GM23338 (cell line): ENCODE results near the gene DPEP2NB. TPM values are rescaled to one million over a fixed set of nuclear protein-coding genes. Genes with fewer than 3 reads are reported as not detected.

ENCODE experiments used
- ATAC-seq: fragments of 200-7000 bp; cut with Tn5 transposase; 3 replicates; pipeline ENCODE4 v1.9.1; 2020
- DNase-seq: peaks from one replicate; pipeline ENCODE4 v3.0.0-alpha.2; 2015; ENCODE audit warnings: low spot score
- H2AFZ ChIP-seq: fragments of 200-600 bp; sonication (generic); 2 replicates; pipeline ENCODE4 v1.8.0; 2016; ENCODE audit warnings: antibody characterized with exemption, mild to moderate bottlenecking, moderate library complexity
- H3F3A ChIP-seq: fragments of 200-600 bp; sonication (generic); replicated peaks from 2 replicates; pipeline ENCODE4 v1.8.0; 2017; ENCODE audit warnings: antibody characterized with exemption, mixed run types, low read depth
- H3K27ac ChIP-seq: fragments of 200-600 bp; sonication (generic); 2 replicates; pipeline ENCODE4 v1.6.1; 2016; ENCODE audit warnings: low read depth
- H3K27me3 ChIP-seq: fragments of 200-600 bp; sonication (generic); 2 replicates; pipeline ENCODE4 v1.8.0; 2016; ENCODE audit warnings: mild to moderate bottlenecking, mixed run types, moderate library complexity; ENCODE audit not compliant: insufficient read depth
- H3K36me3 ChIP-seq: fragments of 200-600 bp; sonication (generic); 2 replicates; pipeline ENCODE4 v1.8.0; 2016; ENCODE audit warnings: mild to moderate bottlenecking; ENCODE audit not compliant: insufficient read depth
- H3K4me1 ChIP-seq: fragments of 200-600 bp; sonication (generic); 2 replicates; pipeline ENCODE4 v1.8.0; 2016; ENCODE audit warnings: mild to moderate bottlenecking, moderate library complexity; ENCODE audit not compliant: insufficient read depth
- H3K4me2 ChIP-seq: fragments of 200-600 bp; sonication (generic); 2 replicates; pipeline ENCODE4 v1.7.1; 2017; ENCODE audit warnings: mixed run types
- H3K4me3 ChIP-seq: fragments of 200-600 bp; sonication (generic); 2 replicates; pipeline ENCODE4 v1.6.1; 2016; ENCODE audit warnings: mixed run types
- H3K79me2 ChIP-seq: fragments of 200-600 bp; sonication (generic); replicated peaks from 2 replicates; pipeline ENCODE4 v1.8.0; 2017; ENCODE audit warnings: mild to moderate bottlenecking; ENCODE audit not compliant: insufficient read depth
- H3K9me2 ChIP-seq: fragments of 200-600 bp; sonication (generic); 2 replicates; pipeline ENCODE4 v1.8.0; 2017; ENCODE audit not compliant: insufficient read depth
- H4K20me1 ChIP-seq: fragments of 200-600 bp; sonication (generic); replicated peaks from 2 replicates; pipeline ENCODE4 v1.8.0; 2017; ENCODE audit warnings: mild to moderate bottlenecking; ENCODE audit not compliant: insufficient read depth
- H3K27ac Mint-ChIP-seq: 2 replicates; pipeline ENCODE4 v1.8.0; 2020; ENCODE audit warnings: inconsistent platforms, mild to moderate bottlenecking, moderate library complexity, mixed read lengths
- H3K27me3 Mint-ChIP-seq: 3 replicates; pipeline ENCODE4 v1.8.0; 2022; ENCODE audit warnings: low read depth, mild to moderate bottlenecking, moderate library complexity, mixed read lengths, inconsistent platforms; ENCODE audit not compliant: insufficient read depth, poor library complexity
- H3K36me3 Mint-ChIP-seq: 3 replicates; pipeline ENCODE4 v1.8.0; 2021; ENCODE audit warnings: low read depth, mild to moderate bottlenecking, inconsistent platforms, moderate library complexity, mixed read lengths
- H3K4me1 Mint-ChIP-seq: 3 replicates; pipeline ENCODE4 v1.8.0; 2020; ENCODE audit warnings: mild to moderate bottlenecking, inconsistent platforms, mixed read lengths
- H3K4me3 Mint-ChIP-seq: 3 replicates; pipeline ENCODE4 v1.8.0; 2021; ENCODE audit warnings: moderate library complexity, mild to moderate bottlenecking, inconsistent platforms, mixed read lengths
- H3K9me3 Mint-ChIP-seq: 3 replicates; pipeline ENCODE4 v1.8.0; 2020; ENCODE audit warnings: moderate library complexity, mild to moderate bottlenecking, inconsistent platforms, mixed read lengths
- CREB1 ChIP-seq: fragments of 250-450 bp; sonication (Bioruptor Pico); IDR thresholded peaks from 2 replicates; pipeline ENCODE4 v1.5.0; 2020; ENCODE audit warnings: low read depth, mild to moderate bottlenecking, moderate library complexity
- CTCF ChIP-seq, 2 experiments: fragments of 200-600 bp in 1 of 2; sonication (generic) in 1 of 2; conservative IDR thresholded peaks; 2 replicates each; pipeline versions ENCODE4 v1.5.1 to v1.6.1; 2016 to 2017; ENCODE audit warnings: antibody characterized with exemption in 2 of 2, low read depth in 2 of 2, mild to moderate bottlenecking in 2 of 2, moderate library complexity in 1 of 2
- ETS1 ChIP-seq: IDR thresholded peaks from 2 replicates; pipeline ENCODE4 v1.6.1; 2016; ENCODE audit warnings: antibody characterized with exemption
- EZH2 ChIP-seq: fragments of 200-600 bp; sonication (generic); IDR thresholded peaks from one replicate; pipeline ENCODE4 v1.8.0; 2017; ENCODE audit warnings: antibody characterized with exemption, mild to moderate bottlenecking, low read depth; ENCODE audit not compliant: unreplicated experiment
- EZH2phosphoT487 ChIP-seq: fragments of 200-600 bp; sonication (generic); IDR thresholded peaks from one replicate; pipeline ENCODE4 v1.8.1; 2018; ENCODE audit warnings: antibody characterized with exemption; ENCODE audit not compliant: unreplicated experiment
- JUNB ChIP-seq: IDR thresholded peaks from one replicate; pipeline ENCODE4 v1.6.1; 2016; ENCODE audit warnings: antibody characterized with exemption; ENCODE audit not compliant: unreplicated experiment
- NANOG ChIP-seq: IDR thresholded peaks from 2 replicates; pipeline ENCODE4 v1.6.1; 2016; ENCODE audit warnings: antibody characterized with exemption, borderline replicate concordance
- POLR2AphosphoS5 ChIP-seq: IDR thresholded peaks from 2 replicates; pipeline ENCODE4 v1.6.1; 2016; ENCODE audit warnings: antibody characterized with exemption, low read depth
- REST ChIP-seq: IDR thresholded peaks from one replicate; pipeline ENCODE4 v1.6.1; 2018; ENCODE audit warnings: antibody characterized with exemption; ENCODE audit not compliant: unreplicated experiment
- STAT1 ChIP-seq: IDR thresholded peaks from one replicate; pipeline ENCODE4 v1.6.1; 2016; ENCODE audit warnings: antibody characterized with exemption; ENCODE audit not compliant: unreplicated experiment
- ZNF114 ChIP-seq: fragments of 250-450 bp; sonication (Bioruptor Pico); IDR thresholded peaks from 2 replicates; pipeline ENCODE4 v1.5.0; 2020; ENCODE audit warnings: mild to moderate bottlenecking, moderate library complexity
- ZNF331 ChIP-seq: fragments of 250-450 bp; sonication (Bioruptor Pico); IDR thresholded peaks from 2 replicates; pipeline ENCODE4 v1.5.0; 2020; ENCODE audit warnings: low read depth, mild to moderate bottlenecking, moderate library complexity
- ZNF462 ChIP-seq: fragments of 250-450 bp; sonication (Bioruptor Pico); IDR thresholded peaks from 2 replicates; pipeline ENCODE4 v1.5.0; 2020; ENCODE audit warnings: mild to moderate bottlenecking, moderate library complexity
- polyA plus RNA-seq: library from polyadenylated mRNA; unstranded; fragments of >200 nt; fragmentation: Nextera tagmentation; extraction: Ambion mirVana; gene quantifications from 2 replicates; pipeline ENCODE4 v1.2.1, GENCODE V29; 2016
- total RNA-seq: library from RNA; depleted of rRNA; stranded (reverse); fragments of >200 nt; shearing (Covaris generic); gene quantifications from 2 replicates; pipeline ENCODE4 v1.2.3, GENCODE V29; 2014

The DPEP2NB gene
- total and polyA plus RNA-seq, 2 experiments from 2014 or later, result not detected

- no peak overlapping the region for H3K27ac ChIP-seq
- peak; percentile 24; the same call in 2 of the 3 replicates for ATAC-seq
- H3K9me2 ChIP-seq, result peaks cover 3% of the 10 kb centered on the region; the same call in 1 of the 2 replicates
- no peak overlapping the region for H3K4me3 Mint-ChIP-seq
- no peaks in the 10 kb centered on the region for H3K4me1 ChIP-seq
- no peaks in the 10 kb centered on the region for H3F3A ChIP-seq
- H3K4me1 Mint-ChIP-seq, result no peaks in the 10 kb centered on the region
- peak overlapping the region; percentile 66; the same call in 1 of the 2 replicates for H3K4me2 ChIP-seq
- DNase-seq, result peak; percentile 24
- H3K79me2 ChIP-seq, result no peaks in the 10 kb centered on the region
- no peak overlapping the region for H3K4me3 ChIP-seq
- TF ChIP-seq CREB1 (CRISPR knock-in tag) (no peak), POLR2AphosphoS5 (no peak), NANOG (no peak), STAT1 (no peak), ETS1 (no peak), EZH2 (no peak), ZNF331 (CRISPR knock-in tag) (no peak), REST (no peak), JUNB (no peak), ZNF462 (no peak), ZNF114 (CRISPR knock-in tag) (no peak), EZH2phosphoT487 (no peak), CTCF (conservative IDR thresholded peaks at IDR 0.05; ENCODE audit: low read depth in 2 of 2) (no peak)
- H3K9me3 Mint-ChIP-seq, result peaks cover 4% of the 10 kb centered on the region; the same call in 1 of the 3 replicates
- H3K36me3 ChIP-seq, result no peaks in the 10 kb centered on the region
- H3K36me3 Mint-ChIP-seq, result no peaks in the 10 kb centered on the region
- no peaks in the 10 kb centered on the region for H4K20me1 ChIP-seq
- H3K27me3 ChIP-seq, result peaks cover 3% of the 10 kb centered on the region; the same call in 1 of the 2 replicates
- H3K27me3 Mint-ChIP-seq, result peaks cover 20% of the 10 kb centered on the region
- H3K27ac Mint-ChIP-seq, result no peak overlapping the region
- H2AFZ ChIP-seq, result peak overlapping the region; percentile 96
These were observed 23.0 kb downstream of the DPEP2NB start for GRCh38 chr16:67992661-67993206.
